Glutamatergic neuron (in vitro differentiated cells): ENCODE measurements around the gene PPP1R9A. TPM values are rescaled to one million over a fixed set of nuclear protein-coding genes. Genes with fewer than 3 reads are reported as not detected.

ENCODE experiments used
- DNase-seq: peaks from one replicate; pipeline ENCODE4 v3.0.0; 2022
- H3K27ac Mint-ChIP-seq: one replicate; pipeline ENCODE4 v1.8.0; 2020; ENCODE audit warnings: mild to moderate bottlenecking, mixed read lengths, inconsistent platforms; ENCODE audit not compliant: unreplicated experiment
- H3K27me3 Mint-ChIP-seq: one replicate; pipeline ENCODE4 v1.8.0; 2020; ENCODE audit warnings: mild to moderate bottlenecking, moderate library complexity, mixed read lengths, inconsistent platforms; ENCODE audit not compliant: unreplicated experiment
- H3K36me3 Mint-ChIP-seq: one replicate; pipeline ENCODE4 v1.8.0; 2020; ENCODE audit warnings: mild to moderate bottlenecking, mixed read lengths, inconsistent platforms; ENCODE audit not compliant: unreplicated experiment
- H3K4me1 Mint-ChIP-seq: one replicate; pipeline ENCODE4 v1.8.0; 2020; ENCODE audit warnings: mild to moderate bottlenecking, low read depth, mixed read lengths, inconsistent platforms; ENCODE audit not compliant: unreplicated experiment
- H3K4me3 Mint-ChIP-seq: one replicate; pipeline ENCODE4 v1.8.0; 2020; ENCODE audit warnings: mild to moderate bottlenecking, mixed read lengths, inconsistent platforms; ENCODE audit not compliant: unreplicated experiment
- H3K9me3 Mint-ChIP-seq: one replicate; pipeline ENCODE4 v1.8.0; 2020; ENCODE audit warnings: mild to moderate bottlenecking, moderate library complexity, mixed read lengths, inconsistent platforms; ENCODE audit not compliant: unreplicated experiment
- CTCF ChIP-seq: fragments of 200-600 bp; sonication (generic); IDR thresholded peaks from one replicate; pipeline ENCODE4 v1.5.0; 2021; ENCODE audit not compliant: partially characterized antibody, unreplicated experiment
- total RNA-seq: library from RNA; stranded (reverse); fragmentation: NEBNext Ultra II Directional; extraction: Animal tissue kit (Norgen Biotek cat#: 25700); gene quantifications from one replicate; pipeline ENCODE4 v1.2.1, GENCODE V29; 2021; ENCODE audit not compliant: unreplicated experiment

The PPP1R9A gene
- total RNA-seq, 1 donor from 2014 or later: 14.7 TPM

- peaks cover 6% of the 10 kb centered on the region for H3K27me3 Mint-ChIP-seq
- peak overlapping the region; percentile 25 for H3K27ac Mint-ChIP-seq
- peaks cover 7% of the 10 kb centered on the region for H3K9me3 Mint-ChIP-seq
- H3K4me1 Mint-ChIP-seq: peaks cover 29% of the 10 kb centered on the region
- no peak overlapping the region for H3K4me3 Mint-ChIP-seq
- no peaks in the 10 kb centered on the region for H3K36me3 Mint-ChIP-seq
- TF ChIP-seq CTCF: no peak
- DNase-seq: no peak
Observed at GRCh38 chr7:95320651-95321050, 413.3 kb downstream of the PPP1R9A start.

- H3K4me3 Mint-ChIP-seq: no peak overlapping the region
- peaks cover 7% of the 10 kb centered on the region for H3K9me3 Mint-ChIP-seq
- peaks cover 6% of the 10 kb centered on the region for H3K27me3 Mint-ChIP-seq
- no peak overlapping the region for H3K27ac Mint-ChIP-seq
- H3K4me1 Mint-ChIP-seq: peaks cover 27% of the 10 kb centered on the region
- no peaks in the 10 kb centered on the region for H3K36me3 Mint-ChIP-seq
- no peak for TF ChIP-seq CTCF
- no peak for DNase-seq
Observed at GRCh38 chr7:95321720-95322119, 414.3 kb downstream of the PPP1R9A start.

- no peaks in the 10 kb centered on the region for H3K36me3 Mint-ChIP-seq
- H3K4me3 Mint-ChIP-seq: no peak overlapping the region
- H3K27ac Mint-ChIP-seq: no peak overlapping the region
- peaks cover 27% of the 10 kb centered on the region for H3K4me1 Mint-ChIP-seq
- DNase-seq: no peak
- peaks cover 7% of the 10 kb centered on the region for H3K9me3 Mint-ChIP-seq
- no peak for TF ChIP-seq CTCF
- H3K27me3 Mint-ChIP-seq: peaks cover 6% of the 10 kb centered on the region
Observed at GRCh38 chr7:95322396-95322795, 415.0 kb downstream of the PPP1R9A start.

- Mint-ChIP-seq H3K4me3 (no peak overlapping the region), H3K27me3 (peaks cover 6% of the 10 kb centered on the region), H3K36me3 (no peaks in the 10 kb centered on the region), H3K4me1 (peaks cover 24% of the 10 kb centered on the region), H3K27ac (no peak overlapping the region), H3K9me3 (peaks cover 7% of the 10 kb centered on the region)
- no peak for DNase-seq
- no peak for TF ChIP-seq CTCF
Observed at GRCh38 chr7:95322854-95323253, 415.5 kb downstream of the PPP1R9A start.

- Mint-ChIP-seq H3K36me3 (no peaks in the 10 kb centered on the region), H3K27ac (no peak overlapping the region), H3K4me3 (no peak overlapping the region), H3K27me3 (peaks cover 5% of the 10 kb centered on the region), H3K4me1 (peaks cover 17% of the 10 kb centered on the region), H3K9me3 (peaks cover 5% of the 10 kb centered on the region)
- TF ChIP-seq CTCF: no peak
- no peak for DNase-seq
Observed at GRCh38 chr7:95323410-95324129, 416.2 kb downstream of the PPP1R9A start.
